CD4-positive, alpha-beta T cell treated with Interleukin-4 for 1 hour (primary cell): Measurements from ENCODE around the gene MET.
A peak's percentile ranks its signal among the peaks of the same experiment; 100 is the strongest.

ENCODE experiments used
- DNase-seq, 2 donors: peaks; one replicate each; pipeline ENCODE4 v3.0.0-alpha.2; 2020 to 2022

Gene MET

DNA sequence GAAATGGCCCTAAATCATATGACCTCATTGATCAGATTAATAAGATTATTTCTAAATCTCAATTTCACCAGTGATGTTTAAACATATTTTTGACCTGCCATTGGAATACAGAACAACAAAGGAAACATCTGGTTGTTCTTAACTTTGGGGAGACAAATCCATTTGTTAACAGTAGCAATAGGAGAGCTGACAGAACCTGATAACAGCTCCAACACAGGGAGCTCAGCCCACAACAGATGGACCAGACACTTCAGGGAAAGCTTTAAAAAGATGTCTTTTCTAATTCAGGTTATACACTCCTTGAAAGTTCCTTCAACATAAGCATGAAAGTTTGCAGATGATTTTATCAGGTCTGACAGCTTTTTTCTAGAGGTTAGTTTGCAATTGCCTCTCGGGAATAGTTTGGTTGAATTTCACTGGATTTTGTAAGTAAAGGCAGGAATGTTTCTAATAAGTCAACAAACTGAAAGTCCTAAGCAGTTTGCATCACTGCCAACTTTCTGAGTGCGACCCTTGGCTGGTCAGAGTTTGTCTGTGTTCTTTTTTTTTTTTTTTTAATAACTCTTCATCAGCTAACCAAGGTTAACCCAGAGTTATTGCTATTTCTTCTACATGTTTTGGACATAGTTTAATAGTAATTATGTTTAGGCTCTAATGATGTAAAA, 6.5 kb upstream of the MET start:
- no peak for DNase-seq

DNA sequence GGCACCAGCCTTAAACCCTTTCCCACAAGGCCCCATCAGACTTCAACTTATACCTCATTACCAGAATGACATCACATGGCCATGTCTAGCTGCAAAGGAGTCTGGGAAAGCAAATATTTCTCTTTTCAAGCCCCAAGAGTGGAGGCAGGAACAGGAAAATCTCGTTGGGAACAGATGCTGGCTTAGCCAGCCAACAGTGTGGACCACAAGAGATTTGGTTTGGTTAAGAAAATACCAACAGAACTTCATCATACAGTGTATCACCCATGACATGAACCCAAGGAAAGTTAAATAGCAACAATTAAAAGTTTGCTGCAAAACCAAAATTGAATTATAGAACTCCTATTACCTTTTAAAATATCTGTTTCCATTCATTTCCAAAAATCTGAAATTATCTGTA, 2.2 kb upstream of the MET start:
- no peak for DNase-seq

- DNase-seq, result no peak
Observed at GRCh38 chr7:116670409-116671015, 1.5 kb upstream of the MET start.

DNA sequence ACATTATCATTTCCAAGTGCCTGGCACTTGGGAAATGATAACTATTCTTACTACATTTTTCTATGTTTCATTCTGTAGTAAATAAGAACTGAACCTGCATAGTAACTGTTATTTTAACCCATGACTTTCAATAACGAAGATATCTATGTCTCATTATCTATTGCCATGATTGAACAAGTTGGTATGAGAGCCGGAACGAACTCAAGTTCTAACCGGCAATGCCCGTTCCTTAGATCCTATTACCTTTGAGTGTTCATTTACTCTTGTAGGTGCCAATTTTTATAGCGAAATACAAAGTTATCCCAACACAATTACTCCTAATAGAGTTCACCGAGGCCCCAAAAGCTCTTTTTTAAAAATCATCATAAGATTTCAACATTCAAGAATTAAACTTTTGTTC, 885 bp upstream of the MET start:
- no peak for DNase-seq

DNA sequence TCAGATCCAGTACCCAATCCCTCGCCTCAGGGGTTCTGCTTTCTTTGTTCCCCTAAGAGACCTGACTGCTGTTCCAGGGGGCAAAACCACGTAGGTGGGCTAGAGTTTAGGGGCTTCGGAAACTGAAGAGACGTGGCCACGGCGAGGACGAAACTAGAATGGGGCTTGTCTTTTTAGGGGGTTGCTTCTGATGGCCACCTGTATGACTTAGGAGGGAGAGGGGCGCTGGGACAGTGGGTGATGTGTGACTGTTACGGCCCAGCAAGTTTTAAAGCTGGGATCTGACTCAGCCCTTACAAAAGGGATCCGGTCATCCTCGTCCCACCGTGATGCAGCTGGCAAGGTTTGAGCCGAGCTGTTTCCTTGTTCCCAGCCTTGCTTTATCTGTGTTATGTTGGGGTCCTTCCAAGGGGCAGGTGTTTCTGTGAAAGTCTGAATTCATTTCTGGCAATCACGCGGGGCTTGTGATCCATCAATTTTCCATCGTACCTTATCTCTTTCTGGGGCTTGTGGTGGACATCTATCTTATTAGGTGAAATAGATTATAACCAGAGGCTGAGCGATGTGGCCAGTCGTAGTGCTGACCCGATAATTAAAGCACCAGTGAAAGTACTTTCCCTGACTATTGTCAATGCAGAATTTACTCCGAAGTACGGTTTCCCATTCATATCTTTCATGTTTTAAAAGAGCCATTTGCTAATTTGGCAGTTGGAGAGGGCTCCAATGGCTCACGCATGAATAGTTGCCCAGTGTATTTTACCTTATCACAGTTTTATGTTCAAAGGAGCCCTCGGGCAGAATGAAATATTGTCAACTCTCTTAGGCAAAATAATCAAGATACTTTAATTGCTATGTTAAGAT, 830 bp downstream of the MET start:
- DNase-seq, result no peak

DNA sequence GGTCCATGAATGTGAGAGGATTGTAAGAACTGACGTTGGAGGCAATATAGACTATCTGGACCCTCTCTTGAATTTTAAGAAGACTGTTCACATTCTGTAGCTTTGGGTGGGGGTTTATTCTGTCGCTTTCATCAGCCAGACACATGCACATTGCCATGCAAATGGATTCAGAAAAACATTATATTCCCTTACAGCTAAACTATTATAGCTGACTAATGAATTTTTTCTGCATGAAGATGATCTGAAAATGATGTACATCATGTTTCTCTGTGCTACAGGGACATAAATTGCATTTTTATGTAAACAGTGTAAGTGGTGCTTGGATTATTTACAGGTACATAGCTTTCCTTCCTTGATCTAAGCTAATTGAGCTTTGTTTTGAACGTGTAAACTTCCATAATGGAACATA, 1.5 kb downstream of the MET start:
- no peak for DNase-seq

DNA sequence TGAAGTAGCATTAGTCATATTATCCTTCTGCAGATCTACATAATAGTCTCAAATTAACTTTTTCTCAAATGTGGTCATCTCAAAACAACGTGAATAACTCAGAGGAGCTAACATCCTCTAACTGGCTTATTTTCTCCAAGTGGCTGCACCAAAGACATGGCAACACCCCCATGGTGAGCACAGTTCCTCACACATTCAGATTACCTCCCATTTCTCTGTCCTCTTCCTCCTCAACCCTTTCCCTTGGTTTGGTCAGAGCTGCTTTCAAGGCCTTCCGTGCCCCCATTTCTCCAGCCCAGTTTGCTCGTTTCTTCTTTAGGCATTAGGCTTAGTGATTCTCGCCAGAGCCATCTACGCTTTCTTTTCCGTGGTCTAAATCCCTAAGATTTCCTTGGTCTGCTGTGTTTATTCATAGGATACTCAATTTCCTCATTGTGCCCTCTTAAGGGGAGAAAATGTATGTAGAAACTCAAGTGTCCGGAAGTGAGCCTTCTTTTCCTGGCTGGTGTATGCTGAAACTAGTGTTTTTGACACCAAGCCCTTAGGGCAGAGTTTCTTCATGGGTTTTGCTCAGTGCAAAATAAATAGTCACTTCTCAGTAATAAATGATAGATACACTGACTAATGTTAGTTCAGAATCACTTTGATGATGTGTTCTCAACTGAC, 2.6 kb downstream of the MET start:
- no peak for DNase-seq

- no peak for DNase-seq
Observed at GRCh38 chr7:116675812-116676355, 3.9 kb downstream of the MET start.

DNA sequence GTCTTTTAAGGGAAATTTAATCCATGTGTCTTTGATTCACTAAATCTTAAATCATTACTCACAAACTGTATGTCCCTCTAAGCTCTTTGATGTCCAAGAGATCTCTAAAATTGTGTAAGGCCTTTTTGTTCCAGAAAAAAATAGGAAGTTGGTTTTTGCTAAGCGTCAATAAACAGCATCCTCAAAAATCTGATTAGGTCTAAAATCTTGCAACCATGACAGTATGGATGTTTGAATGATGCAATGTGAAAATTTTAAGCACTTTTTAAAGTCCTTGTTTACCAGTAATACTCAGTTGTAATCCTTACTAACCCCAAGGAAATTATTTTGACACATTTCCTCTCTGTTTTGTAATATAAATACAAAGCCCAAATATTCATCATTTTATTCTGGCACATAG, 6.8 kb downstream of the MET start:
- no peak for DNase-seq

GRCh38 chr7:116679500-116679899, 7.5 kb downstream of the MET start:
- DNase-seq, result no peak

- peak in 1 of 2 donors; percentile 25 for DNase-seq
Observed at GRCh38 chr7:116683786-116684185, 11.8 kb downstream of the MET start.

GRCh38 chr7:116686033-116686432, 14.0 kb downstream of the MET start:
- DNase-seq, result no peak

DNA sequence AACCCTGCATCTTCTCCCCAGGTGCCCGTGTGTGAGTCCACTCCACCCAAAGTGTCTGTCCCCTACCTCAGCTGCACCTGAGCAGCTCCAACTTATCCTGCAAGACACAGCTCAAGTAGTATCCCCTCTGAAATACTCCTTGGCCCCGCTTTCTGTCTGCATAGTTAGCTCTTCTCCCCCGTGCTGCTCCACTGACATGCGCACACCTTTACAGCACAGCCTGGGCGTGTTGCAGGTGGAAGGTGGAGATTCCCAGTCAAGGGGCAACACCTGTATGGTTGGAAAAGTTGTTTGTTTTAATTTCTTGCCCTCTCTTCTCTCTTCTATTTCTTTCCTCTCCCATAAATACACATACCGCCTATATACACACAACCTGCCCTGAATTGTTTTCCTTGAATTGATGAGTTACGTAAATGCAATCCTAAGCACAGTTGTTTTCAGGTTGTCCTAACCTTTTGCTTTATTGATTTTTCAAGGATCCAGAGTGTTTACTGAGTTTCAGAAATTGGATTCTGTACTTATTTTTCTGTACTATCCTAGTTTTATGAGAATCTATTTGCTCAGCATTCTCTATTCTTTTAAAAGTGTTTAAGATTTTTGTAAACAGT, 14.9 kb downstream of the MET start:
- no peak for DNase-seq

DNA sequence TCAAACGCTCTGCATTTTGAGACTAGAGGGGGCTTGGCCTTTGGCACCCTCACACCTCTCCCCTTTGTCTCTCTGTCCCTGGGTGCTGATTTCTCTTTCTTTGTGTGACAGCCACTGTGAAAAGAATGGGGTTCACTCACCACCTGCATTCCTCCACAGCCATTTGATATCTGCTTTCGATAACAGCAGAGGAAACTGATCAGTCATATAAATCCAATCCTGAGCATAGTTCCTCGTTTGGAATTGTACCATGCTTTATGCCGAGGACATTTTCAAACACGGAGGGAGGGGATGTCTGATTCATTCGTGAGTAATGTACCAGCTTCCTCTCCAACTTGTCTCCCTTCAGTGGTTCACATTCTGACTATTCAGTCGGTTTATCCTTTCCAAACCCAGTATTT, 15.8 kb downstream of the MET start:
- no peak for DNase-seq

DNA sequence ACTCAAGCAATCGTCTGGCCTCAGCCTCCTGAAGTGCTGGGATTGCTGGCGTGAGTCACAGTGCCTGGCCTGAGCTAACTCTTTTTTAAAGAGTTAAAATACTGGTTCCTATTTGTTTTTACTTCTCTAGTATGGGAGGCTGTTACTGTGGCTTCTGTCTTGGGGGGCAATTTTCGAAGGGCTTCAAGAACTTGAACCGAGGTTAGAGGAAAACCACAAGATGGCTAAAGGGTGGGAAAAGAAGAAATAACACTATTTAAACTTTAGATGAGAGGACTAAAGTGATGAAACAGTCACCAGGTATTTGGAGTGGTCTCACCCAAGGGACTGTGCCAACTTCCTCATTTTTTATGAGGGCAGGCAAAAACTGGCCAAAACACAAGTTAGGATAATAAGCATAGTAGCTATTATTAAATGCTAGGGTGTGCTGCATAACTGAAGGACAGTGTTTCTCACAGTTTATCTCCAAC, 17.8 kb downstream of the MET start:
- no peak for DNase-seq

- DNase-seq, result no peak
Observed at GRCh38 chr7:116691664-116692063, 19.7 kb downstream of the MET start.

DNA sequence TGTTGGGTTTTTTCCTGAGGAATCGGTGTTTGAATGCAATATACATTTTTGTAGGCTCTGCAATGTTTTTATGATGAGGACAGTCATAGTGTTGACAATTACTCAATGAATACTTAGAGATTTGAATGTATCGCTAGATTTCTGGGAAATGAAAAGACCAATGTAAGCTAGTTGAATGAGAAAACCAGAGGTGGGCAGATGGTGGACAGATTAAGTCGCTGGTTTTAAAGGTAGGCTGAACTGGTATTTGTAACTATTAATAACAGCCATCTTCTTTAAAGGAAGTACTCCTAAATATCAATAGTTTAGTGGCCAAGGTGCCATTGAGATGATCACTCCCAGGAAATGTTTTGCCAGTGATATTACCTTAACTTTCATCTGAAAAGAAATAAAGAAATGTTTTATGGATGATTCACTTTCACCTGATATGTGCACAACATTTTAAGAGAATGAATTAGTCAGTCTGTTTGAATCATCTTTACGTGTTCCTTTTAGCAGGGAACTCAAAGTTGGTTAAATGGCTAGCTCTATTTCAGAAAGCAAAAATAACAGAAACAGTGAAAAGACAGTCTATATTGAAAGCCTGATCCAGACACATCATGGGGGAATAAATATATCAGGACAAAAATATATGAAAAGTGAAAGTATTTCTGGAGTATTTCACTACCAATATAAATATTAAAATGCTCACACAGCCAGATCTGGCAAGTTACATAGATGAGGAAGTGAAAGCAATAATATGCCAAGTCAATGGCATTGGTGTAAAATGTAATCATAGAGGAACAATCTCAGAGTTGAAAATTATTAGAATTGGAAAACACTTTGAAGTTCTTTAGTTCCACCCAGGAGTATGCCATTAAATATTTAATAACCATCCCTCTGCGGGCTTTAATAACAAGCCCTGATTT, 20.7 kb downstream of the MET start:
- DNase-seq, result no peak

DNA sequence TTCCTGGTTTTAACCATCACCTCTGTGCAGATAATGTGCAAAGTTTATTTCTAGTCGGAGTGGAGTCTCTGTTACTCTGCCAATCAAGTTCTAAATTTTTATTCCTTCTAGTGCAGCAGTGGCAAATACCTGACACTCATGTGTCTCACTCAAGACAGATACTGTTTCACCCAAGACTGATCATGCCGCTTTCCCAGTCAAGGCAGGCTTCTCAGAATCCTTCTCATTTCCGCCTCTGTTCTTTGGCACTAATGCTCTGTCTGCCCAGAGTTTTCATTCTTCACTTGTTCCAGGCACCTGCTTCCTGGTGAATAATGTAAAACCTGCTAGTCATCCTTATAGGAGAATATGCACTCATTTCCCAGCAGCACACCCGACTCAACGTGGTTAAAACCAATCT, 24.7 kb downstream of the MET start:
- no peak for DNase-seq

DNA sequence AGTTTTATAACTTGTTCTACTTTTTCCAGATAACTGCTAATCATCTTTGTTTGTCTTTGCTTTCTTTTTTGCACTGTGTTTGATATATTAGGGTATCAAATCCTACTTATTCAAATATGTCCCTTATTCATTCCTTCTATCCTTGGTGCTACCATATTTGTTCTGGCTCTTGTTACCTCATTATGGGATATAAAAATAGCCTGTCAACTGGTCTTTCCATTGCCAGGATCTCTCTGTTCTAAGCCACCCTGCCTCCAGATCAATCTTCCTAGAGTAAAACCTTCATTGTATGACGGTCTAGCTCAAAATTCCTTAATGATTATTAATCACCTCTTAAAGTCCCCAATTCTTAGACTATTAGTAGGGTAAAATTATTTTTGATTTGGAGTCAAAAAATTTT, 25.2 kb downstream of the MET start:
- no peak for DNase-seq

DNA sequence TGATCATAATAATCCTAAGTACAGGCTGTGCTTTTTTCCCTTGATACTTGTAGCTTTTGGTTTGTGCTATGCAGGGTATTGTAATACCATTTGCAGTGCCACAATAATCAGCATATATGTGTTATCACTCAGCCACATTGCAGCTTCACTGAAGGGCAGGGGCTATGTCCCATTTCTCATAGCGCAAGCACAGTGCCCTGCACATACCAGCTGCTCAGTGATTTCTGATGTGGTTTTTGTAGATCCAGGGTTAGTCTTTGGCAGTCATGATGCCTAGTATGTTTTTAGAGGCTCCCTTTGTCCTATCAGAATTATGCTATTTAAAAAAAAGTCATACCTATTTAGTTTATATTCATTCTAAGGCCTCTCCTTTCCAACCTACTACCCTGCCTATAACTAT, 25.8 kb downstream of the MET start:
- no peak for DNase-seq

GRCh38 chr7:116698396-116698795, 26.4 kb downstream of the MET start:
- no peak for DNase-seq
